GM12892 (cell line): Measurements from ENCODE around the gene CYB561D2.

Source experiments
- POLR2A ChIP-seq: IDR thresholded peaks from 2 replicates; pipeline ENCODE4 v1.6.1; 2011; ENCODE audit warnings: low read depth, low read length, control low read depth
- TAF1 ChIP-seq: IDR thresholded peaks from 2 replicates; pipeline ENCODE4 v1.6.1; 2011; ENCODE audit warnings: low read depth, mild to moderate bottlenecking, control low read depth, low read length, borderline replicate concordance

- TF ChIP-seq POLR2A (0 out of 2 replicates have a peak, but pooled peaks have one; percentile 4), TAF1 (no peak)
These were observed 4.2 kb downstream of the CYB561D2 start for GRCh38 chr3:50354850-50355249.
